GM21528 (cell line): Measurements from ENCODE around the gene SIM2.

Experiments used
- ATAC-seq: cut with Tn5 transposase; IDR thresholded peaks from one replicate; pipeline ENCODE4 v1.9.1; 2021; ENCODE audit warnings: mild to moderate bottlenecking, moderate library complexity; ENCODE audit not compliant: unreplicated experiment, low FRiP score

Gene SIM2

GRCh38 chr21:36756527-36756926 is 57.6 kb downstream of the SIM2 start:
- no peak for ATAC-seq

GRCh38 chr21:36757196-36757595 is 58.3 kb downstream of the SIM2 start:
- no peak for ATAC-seq

GRCh38 chr21:36759348-36760083 is 60.6 kb downstream of the SIM2 start:
- ATAC-seq = no peak

- no peak for ATAC-seq
Observed at GRCh38 chr21:36761685-36762084, 62.8 kb downstream of the SIM2 start.

- ATAC-seq = no peak
Observed at GRCh38 chr21:36762642-36763041, 63.7 kb downstream of the SIM2 start.

DNA sequence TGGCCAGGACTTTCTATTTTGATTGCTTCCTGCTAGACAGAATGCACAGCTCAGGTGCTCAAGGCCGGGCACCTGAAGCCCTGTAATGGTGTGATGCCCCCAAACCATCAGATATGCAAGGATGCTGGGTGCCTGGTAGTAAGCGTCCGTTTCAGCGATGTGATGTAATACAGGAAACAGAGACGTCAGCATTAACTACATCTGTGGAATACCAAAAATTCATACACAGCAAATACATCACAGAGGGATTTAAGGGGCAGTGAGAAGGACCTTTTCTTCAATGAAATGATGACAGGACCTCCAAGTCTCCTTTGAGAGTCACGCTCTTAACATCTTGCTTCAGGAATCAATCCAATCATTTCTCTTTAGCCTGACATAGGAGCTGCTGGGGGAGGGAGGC is 64.4 kb downstream of the SIM2 start:
- ATAC-seq = no peak

DNA sequence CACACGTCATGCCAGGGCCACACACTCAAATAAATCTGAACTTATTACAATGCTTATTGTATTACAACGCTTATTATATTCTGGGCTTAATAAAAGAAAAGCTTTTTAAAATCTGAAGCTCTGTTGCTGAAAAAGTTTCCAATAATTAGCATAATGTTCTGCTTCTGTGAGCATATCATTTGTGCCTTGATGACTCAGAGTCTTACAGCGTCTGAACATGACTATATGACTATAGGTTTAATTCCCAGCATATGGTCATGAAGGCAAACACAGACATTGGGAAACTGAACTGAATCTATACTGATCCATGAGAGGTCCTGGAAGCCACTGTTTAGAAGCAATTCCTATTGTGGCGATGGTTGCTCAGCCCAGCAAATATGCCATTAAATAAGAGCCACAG is 66.3 kb downstream of the SIM2 start:
- no peak for ATAC-seq

GRCh38 chr21:36766511-36766910 is 67.6 kb downstream of the SIM2 start:
- ATAC-seq = no peak

DNA sequence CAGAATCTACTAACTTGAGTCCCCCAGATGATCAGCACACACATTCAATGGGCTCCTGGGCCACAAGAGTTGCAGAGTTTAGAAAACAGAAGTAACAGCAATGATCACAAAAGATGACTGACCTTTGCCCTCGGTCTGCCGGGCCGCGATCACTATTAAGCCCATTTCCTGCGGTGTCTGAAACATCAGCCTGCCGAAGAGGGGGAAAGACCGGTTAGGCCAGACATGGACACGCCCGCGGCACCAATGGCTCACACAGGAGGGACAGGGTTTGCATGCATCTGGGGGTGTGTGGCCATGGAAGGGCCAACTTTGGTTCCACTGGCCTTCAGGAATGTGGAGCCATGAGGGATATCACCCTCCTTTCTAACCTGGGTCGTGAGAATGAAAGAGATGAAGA is 68.2 kb downstream of the SIM2 start:
- ATAC-seq = no peak

DNA sequence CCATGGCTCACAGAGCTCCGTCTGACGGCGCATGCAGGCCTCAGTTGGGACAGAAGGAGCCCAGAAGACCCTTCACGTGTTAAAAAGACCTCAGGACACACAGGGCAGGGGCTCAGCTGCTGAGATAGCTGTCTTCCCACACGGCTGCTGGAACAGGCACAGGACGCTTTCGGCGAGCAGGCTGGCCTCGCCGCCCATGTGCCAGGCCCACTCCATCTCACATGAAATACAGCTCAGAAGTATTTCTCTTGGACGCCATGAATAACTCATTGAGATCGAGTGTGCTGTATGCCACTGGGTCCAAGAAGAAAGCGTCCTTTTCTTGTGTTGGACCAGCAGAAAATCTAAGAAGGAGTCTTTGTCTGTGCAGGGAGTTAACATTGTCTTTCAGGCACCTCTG is 69.6 kb downstream of the SIM2 start:
- ATAC-seq = no peak

- ATAC-seq = no peak
Observed at GRCh38 chr21:36769051-36769839, 70.3 kb downstream of the SIM2 start.

- no peak for ATAC-seq
Observed at GRCh38 chr21:36773117-36773516, 74.2 kb downstream of the SIM2 start.

GRCh38 chr21:36773995-36774394 is 75.1 kb downstream of the SIM2 start:
- no peak for ATAC-seq

DNA sequence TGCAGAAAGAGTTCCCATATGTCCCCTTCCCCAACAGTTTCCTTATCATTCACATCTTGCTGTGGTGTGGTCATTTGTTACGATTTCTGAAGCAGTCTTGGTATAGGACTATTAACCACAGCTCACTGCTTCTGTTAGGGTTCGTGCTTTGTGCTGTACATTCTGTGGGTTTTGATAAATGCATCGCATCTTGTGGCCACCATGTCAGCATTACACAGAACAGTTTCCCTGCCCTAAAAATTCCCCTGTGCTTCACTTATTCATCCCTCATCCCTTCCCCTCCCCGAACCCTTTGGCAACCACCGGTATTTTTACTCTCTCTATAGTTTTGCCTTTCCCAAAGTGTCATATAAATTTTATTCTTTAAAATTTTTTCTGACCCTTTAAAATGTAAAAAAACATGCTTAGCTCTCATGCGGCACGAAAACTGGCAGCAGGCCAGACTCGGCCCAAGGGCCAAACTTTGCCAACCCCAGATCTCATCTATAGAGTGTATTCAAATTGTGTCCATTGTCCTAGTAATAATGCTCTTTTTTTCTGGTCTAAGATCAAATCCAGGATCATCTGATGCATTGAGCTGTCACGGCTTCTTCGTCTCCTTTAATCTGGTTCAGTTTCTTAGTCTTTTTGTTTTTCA is 78.2 kb downstream of the SIM2 start:
- no peak for ATAC-seq

- ATAC-seq = no peak
Observed at GRCh38 chr21:36780861-36781260, 81.9 kb downstream of the SIM2 start.

DNA sequence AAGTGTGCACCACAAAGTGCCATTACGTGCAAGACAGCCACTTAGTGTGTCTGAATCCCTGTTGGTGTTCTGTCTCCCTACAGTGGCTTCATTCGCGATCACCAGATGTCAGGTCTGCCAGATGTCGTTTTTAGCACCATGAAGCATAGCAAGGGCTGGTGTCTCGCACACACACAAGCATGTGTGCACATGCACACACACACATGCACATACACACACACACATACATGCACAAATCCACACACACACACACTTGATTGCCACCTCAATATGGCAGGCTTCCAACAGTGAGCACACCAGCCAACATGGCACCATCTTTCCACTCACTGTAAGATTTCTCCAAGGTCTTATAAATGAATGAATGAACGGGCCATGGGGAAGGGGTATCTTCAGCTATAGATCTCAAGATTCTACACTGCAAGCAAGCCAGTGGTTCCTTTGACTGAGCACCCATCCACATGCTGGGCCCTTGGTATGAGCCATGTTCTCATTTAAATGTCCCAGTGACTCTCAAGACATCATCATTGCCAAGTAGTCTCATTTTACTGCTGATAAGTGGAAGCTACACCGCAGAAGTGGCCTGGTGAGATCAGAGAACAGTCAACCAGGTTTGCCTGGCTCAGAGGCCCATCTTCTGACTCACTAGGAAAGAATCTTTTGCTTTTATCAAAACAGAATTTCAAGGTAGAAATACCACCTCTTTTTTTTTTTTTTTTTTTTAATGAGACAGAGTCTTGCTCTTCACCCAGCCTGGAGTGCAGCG is 84.9 kb downstream of the SIM2 start:
- no peak for ATAC-seq

DNA sequence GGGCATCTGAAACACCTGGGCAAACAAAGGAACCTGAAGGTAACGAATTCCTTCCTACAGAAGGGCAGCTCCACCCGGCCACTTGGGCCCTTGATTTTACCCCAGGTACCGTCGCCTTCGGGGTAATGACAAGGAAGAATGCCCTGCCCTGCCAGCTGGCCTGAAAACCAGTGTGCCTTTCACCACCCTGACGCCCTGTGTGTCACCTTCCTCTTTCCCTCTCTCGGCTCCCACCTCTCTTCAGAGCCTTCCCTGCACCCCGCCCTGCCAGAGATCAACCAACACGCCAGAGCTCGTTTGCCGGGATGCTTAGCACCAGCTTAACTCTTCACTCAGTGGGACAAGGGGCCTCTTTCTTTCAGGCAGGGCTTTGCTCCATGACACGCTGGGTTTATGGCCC is 86.0 kb downstream of the SIM2 start:
- no peak for ATAC-seq

DNA sequence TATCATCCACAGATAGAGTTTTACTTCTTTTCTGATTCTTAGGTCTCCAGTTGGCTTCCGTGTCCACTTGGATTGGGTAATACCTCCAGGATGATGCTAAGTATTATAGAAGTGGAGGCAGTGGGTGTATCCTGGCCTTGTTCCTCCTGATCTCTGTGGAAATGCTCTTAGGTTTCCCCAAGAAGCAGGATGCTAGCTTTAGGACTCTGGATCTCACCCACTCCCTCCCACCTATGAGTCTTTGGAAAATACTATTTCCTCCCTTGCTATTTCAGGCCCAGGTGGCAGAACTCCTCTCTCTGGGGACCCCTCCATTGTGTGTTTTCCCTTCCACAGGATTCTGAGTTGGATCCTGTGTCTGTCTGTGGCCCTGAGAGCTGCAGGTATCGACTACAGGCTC is 86.7 kb downstream of the SIM2 start:
- ATAC-seq = no peak

DNA sequence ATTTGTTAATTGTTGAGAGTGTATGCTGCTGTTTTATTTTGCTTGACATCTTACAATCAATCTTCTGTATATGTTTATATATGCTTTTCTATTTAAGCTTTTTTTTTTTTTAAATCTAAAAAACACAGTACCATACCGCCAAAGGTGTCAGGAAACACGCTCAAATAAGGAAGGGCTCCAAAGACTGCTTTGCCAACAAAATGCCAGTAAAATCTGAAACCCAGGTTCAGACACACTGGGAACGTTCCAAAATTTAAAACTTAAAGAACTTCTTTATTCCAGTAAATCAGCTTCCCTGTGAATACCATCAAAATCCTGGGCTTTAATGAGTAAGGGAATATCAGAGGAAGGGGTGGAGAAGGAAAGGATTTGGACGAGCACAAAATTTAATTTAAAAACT is 87.3 kb downstream of the SIM2 start:
- no peak for ATAC-seq

DNA sequence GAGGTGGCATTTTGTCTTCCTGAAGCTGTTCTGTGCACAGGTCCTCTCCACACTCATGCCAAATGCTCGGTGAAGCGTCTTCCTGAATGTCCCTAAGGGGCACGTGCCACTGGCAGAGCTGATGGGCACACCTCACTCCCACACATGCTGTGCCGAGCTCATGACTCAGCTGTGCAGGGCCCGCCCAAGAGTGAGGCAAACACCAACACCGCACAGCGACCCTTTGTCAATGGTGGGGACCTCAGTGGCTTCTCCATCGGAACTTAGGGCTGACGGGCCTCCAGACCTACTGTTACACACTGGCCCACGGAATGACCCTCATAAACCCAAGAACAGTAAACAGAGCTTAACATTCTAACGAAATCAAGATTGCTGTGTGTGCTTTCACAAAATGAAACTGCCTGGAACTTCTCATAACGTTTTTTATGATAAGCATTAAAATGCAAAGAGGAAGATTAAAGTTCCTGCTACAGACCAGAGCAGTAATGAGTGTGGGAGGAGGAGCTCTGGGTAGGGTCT is 89.3 kb downstream of the SIM2 start:
- no peak for ATAC-seq

DNA sequence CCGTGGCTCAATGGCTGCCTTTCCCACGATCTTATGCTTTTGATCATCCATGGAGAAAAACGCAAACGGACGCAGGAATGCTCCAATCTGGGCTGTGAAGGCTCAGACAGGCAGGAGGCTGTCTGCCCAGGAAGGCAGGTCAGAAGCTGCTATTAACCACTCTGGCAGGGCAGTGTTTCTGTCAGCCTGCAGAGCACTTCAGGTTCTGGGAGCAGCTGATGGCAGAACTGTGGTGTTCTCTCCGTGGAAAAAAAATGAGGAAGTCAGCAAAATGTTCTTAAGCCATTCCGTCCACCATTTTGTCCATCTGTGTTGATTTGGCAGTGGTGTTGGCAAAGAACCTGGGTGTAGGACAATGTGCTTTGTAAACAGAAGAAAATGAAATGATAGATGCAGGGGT is 91.7 kb downstream of the SIM2 start:
- ATAC-seq = no peak
